Left ventricle myocardium inferior (tissue), 1 donor: ENCODE measurements around the gene C20orf141. TPM values are rescaled to one million over a fixed set of nuclear protein-coding genes. Genes with fewer than 3 reads are reported as not detected.
A peak's percentile ranks its signal among the peaks of the same experiment; 100 is the strongest.

Experiments used
- DNase-seq: peaks from one replicate; pipeline ENCODE4 v3.0.0-alpha.2; 2020
- H3K27ac ChIP-seq: fragments of 200-600 bp; replicated peaks from 2 replicates; pipeline ENCODE4 v1.8.0; 2021
- H3K27me3 ChIP-seq: fragments of 200-600 bp; 2 replicates; pipeline ENCODE4 v1.8.0; 2021; ENCODE audit warnings: low read depth
- H3K36me3 ChIP-seq: fragments of 200-600 bp; 2 replicates; pipeline ENCODE4 v1.8.0; 2021
- H3K4me1 ChIP-seq: fragments of 200-600 bp; 2 replicates; pipeline ENCODE4 v1.8.0; 2021
- H3K4me3 ChIP-seq: fragments of 200-600 bp; 2 replicates; pipeline ENCODE4 v1.8.0; 2021; ENCODE audit warnings: mild to moderate bottlenecking, moderate library complexity
- H3K9me3 ChIP-seq: fragments of 200-600 bp; replicated peaks from 2 replicates; pipeline ENCODE4 v1.8.0; 2021
- intact Hi-C: fragments of 100-400 bp; cut with micrococcal nuclease; formaldehyde crosslinking; loops from one replicate; pipeline ENCODE4 v1.11.0; 2022
- total RNA-seq: library from RNA; stranded (reverse); fragmentation: NEBNext Ultra II Directional; extraction: Animal tissue kit (Norgen Biotek cat#: 25700); gene quantifications from one replicate; pipeline ENCODE4 v1.2.1, GENCODE V29; 2021
- TF ChIP-seq, protein P1 (sequence below): fragments of 200-600 bp; IDR thresholded peaks from 2 replicates; pipeline ENCODE4 v1.8.0; 2021; ENCODE audit warnings: antibody characterized with exemption, mild to moderate bottlenecking, borderline replicate concordance
- donor health status: DM: no; HTN: yes; CAD: no; lungs with severe emphysema.

C20orf141 gene
- total RNA-seq, 1 donor from 2014 or later, result not detected

DNA sequence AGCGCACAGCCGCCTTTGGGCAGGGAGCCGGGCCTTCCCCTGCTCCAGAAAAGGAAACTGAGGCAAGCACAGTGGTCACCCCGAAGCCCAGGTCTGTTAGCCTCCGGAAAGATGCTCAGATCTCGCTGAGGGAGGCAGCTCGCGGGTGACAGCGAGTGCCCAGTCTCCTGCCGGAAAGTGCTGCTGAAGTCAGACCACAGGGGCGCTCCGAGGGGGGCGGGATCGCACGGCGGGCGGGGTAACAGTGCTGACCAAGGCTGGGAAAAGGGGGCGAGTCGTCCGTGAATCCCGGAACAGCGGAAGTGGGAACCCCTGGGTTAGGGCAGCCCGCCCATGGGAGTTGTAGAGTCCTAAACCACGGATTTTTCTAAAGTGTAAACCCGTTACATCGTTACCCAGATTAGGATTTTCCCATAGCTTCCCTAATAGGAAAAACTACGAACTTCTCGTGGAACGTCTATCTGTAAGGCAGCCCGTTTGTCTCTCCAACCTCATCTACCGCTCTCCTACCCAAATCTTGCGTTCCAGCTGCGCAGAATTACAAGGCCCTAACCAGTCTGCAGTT is 26.3 kb downstream of the C20orf141 start:
- Histone ChIP-seq H3K36me3 (no peaks in the 10 kb centered on the region), H3K9me3 (no peaks in the 10 kb centered on the region), H3K4me3 (peak overlapping the region; percentile 95), H3K27ac (peak overlapping the region; percentile 95), H3K27me3 (no peaks in the 10 kb centered on the region), H3K4me1 (peaks cover 29% of the 10 kb centered on the region)
- TF ChIP-seq, protein P1, sequence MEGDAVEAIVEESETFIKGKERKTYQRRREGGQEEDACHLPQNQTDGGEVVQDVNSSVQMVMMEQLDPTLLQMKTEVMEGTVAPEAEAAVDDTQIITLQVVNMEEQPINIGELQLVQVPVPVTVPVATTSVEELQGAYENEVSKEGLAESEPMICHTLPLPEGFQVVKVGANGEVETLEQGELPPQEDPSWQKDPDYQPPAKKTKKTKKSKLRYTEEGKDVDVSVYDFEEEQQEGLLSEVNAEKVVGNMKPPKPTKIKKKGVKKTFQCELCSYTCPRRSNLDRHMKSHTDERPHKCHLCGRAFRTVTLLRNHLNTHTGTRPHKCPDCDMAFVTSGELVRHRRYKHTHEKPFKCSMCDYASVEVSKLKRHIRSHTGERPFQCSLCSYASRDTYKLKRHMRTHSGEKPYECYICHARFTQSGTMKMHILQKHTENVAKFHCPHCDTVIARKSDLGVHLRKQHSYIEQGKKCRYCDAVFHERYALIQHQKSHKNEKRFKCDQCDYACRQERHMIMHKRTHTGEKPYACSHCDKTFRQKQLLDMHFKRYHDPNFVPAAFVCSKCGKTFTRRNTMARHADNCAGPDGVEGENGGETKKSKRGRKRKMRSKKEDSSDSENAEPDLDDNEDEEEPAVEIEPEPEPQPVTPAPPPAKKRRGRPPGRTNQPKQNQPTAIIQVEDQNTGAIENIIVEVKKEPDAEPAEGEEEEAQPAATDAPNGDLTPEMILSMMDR, result no peak
- intact Hi-C loops, result no loop called here
- peak; percentile 61 for DNase-seq

DNA sequence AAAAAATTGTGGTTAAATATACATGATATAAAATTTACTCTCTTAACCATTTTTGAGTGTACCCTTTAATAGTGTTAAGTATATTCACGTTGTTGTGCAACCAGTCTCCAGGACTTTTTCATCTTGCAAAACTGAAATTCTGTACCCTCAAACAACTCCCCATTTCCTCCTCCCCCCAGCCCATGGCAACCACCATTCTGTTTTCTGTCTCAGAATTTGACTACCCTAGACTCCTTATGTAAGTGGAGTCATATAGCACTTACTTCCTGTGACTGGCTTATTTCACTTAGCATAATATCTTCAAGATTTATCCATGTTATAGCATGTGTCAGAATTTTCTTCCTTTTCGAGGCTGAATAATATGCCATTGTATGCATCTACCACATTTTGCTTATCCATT is 30.8 kb downstream of the C20orf141 start:
- no peak for DNase-seq
- Histone ChIP-seq H3K9me3 (no peaks in the 10 kb centered on the region), H3K4me1 (peaks cover 13% of the 10 kb centered on the region), H3K36me3 (no peaks in the 10 kb centered on the region), H3K27me3 (no peaks in the 10 kb centered on the region), H3K4me3 (no peak overlapping the region), H3K27ac (no peak overlapping the region)
- TF ChIP-seq, protein P1, result no peak
- intact Hi-C loops, result no loop called here

DNA sequence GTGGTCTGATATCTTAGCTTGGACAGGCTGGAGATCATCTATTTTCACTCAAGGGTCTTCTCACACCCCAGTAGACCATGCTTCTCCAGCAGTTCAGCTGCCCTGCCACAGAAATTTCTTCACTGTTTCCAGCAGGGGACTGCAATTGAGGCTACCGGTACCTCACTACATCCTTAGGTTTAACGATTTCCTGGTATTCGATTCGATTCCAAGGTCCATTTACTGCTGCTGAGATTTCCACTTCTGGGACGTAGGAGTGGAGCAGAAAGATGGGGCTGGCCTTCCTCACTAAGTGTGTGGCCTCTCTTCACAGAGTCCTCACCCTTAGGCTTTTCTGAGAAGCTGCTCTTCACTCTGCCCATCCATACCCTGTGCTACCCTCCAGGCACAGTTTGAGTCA is 31.9 kb downstream of the C20orf141 start:
- no peaks in the 10 kb centered on the region for H3K27me3 ChIP-seq
- no peak overlapping the region for H3K27ac ChIP-seq
- DNase-seq, result no peak
- intact Hi-C loops, result no loop called here
- no peaks in the 10 kb centered on the region for H3K9me3 ChIP-seq
- no peaks in the 10 kb centered on the region for H3K36me3 ChIP-seq
- no peak overlapping the region for H3K4me3 ChIP-seq
- TF ChIP-seq, protein P1, result no peak
- peaks cover 2% of the 10 kb centered on the region for H3K4me1 ChIP-seq

DNA sequence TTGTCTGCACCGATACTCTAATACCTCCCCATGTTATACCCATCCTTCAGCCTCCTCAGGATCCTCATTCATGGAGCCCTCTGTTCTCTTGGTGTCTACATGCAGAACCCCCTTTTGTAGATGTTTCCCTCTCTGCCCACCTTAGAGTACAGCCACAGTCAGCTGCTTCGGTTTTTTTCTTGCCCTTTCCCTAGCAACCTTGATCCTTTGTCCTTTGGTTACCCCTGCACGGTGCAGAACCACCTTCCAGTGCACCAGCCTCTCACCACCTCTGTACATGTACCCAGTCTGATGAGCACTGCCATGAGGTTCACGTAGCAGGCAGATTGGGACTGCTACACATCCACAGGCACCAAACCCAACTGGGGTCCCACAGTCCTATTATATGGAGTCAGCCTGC is 33.0 kb downstream of the C20orf141 start:
- no peak for DNase-seq
- TF ChIP-seq, protein P1, result no peak
- Histone ChIP-seq H3K27ac (no peak overlapping the region), H3K4me1 (peaks cover 8% of the 10 kb centered on the region), H3K4me3 (no peak overlapping the region), H3K27me3 (no peaks in the 10 kb centered on the region), H3K9me3 (no peaks in the 10 kb centered on the region), H3K36me3 (no peaks in the 10 kb centered on the region)
- intact Hi-C loops, result no loop called here

DNA sequence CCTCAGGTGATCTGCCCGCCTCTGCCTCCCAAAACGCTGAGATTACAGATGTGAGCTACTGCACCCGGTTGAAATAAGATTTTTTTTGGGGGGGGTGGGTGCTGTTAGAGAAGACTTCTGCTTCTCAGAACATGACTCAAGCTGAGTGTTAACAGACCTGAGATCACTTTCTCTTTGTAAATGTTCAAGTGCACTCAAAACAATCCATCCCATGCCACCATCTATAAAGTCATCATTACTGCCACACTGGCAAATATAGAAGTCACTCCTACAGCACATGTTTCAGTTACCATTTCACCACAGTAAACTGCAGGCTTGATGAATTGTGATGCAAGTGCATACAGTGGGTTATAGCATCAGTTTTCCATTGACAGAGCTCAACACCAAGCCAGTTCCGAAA is 34.7 kb downstream of the C20orf141 start:
- Histone ChIP-seq H3K36me3 (no peaks in the 10 kb centered on the region), H3K4me3 (no peak overlapping the region), H3K4me1 (peaks cover 8% of the 10 kb centered on the region), H3K27me3 (no peaks in the 10 kb centered on the region), H3K9me3 (no peaks in the 10 kb centered on the region), H3K27ac (no peak overlapping the region)
- DNase-seq, result no peak
- intact Hi-C loops, result no loop called here
- TF ChIP-seq, protein P1, result no peak
